SK-N-SH (cell line): ENCODE data around the gene EFCAB14.

ENCODE experiments used
- CHD2 ChIP-seq: fragments of 150-350 bp; IDR thresholded peaks from 2 replicates; pipeline ENCODE4 v1.6.1; 2018; ENCODE audit warnings: low read length; ENCODE audit not compliant: partially characterized antibody
- EZH2phosphoT487 ChIP-seq: fragments of 200-600 bp; sonication (generic); IDR thresholded peaks from 2 replicates; pipeline ENCODE4 v1.6.1; 2017; ENCODE audit warnings: low read depth, mixed run types, mild to moderate bottlenecking, antibody characterized with exemption, moderate library complexity, borderline replicate concordance
- FOXJ3 ChIP-seq: sonication (generic); formaldehyde crosslinking; IDR thresholded peaks from 2 replicates; pipeline ENCODE4 v1.5.1; 2020; ENCODE audit warnings: mild to moderate bottlenecking, missing genetic modification reagents
- POLR2AphosphoS5 ChIP-seq: IDR thresholded peaks from 2 replicates; pipeline ENCODE4 v1.6.1; 2012; ENCODE audit warnings: low read depth, low read length
- RXRA ChIP-seq: IDR thresholded peaks from 2 replicates; pipeline ENCODE4 v1.4.0; 2012; ENCODE audit warnings: low read depth, mild to moderate bottlenecking, borderline replicate concordance
- YY1 ChIP-seq: IDR thresholded peaks from 2 replicates; pipeline ENCODE4 v1.4.0; 2012; ENCODE audit warnings: low read depth, mild to moderate bottlenecking
- TF ChIP-seq, protein P1 (sequence below): fragments of 200-600 bp; sonication (generic); IDR thresholded peaks from 2 replicates; pipeline ENCODE4 v1.6.1; 2017; ENCODE audit warnings: antibody characterized with exemption, mild to moderate bottlenecking, moderate library complexity
- TF ChIP-seq, protein P2 (sequence below): IDR thresholded peaks from 2 replicates; pipeline ENCODE4 v1.4.0; 2012; ENCODE audit warnings: low read depth
- TF ChIP-seq, protein P3 (sequence below): IDR thresholded peaks from 2 replicates; pipeline ENCODE4 v1.4.0; 2012; ENCODE audit warnings: low read depth, borderline replicate concordance
- TF ChIP-seq, protein P4 (sequence below): IDR thresholded peaks from 2 replicates; pipeline ENCODE4 v1.6.1; 2012; ENCODE audit warnings: mild to moderate bottlenecking, low read depth, low read length, moderate library complexity

DNA sequence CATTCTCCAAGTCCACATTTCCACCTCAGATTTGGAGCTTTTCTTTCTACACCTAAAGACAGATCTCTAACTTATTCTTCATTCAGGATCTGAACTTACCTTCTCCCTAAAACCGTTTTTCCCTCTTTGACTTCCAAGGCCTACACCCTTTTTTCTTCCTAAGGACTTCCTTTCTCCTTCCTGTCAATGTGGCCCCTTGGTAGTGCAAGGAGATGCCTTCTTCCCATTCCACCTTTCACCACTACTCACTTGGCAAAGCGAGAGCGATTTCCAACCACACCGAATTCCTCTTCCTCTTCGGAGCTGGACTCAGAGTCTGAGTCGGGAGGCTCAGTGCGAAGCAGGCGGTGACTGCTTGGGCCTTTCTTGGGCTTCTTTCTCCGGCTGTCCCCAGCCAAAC is 1.3 kb downstream of the EFCAB14 start:
- TF ChIP-seq, protein P1, sequence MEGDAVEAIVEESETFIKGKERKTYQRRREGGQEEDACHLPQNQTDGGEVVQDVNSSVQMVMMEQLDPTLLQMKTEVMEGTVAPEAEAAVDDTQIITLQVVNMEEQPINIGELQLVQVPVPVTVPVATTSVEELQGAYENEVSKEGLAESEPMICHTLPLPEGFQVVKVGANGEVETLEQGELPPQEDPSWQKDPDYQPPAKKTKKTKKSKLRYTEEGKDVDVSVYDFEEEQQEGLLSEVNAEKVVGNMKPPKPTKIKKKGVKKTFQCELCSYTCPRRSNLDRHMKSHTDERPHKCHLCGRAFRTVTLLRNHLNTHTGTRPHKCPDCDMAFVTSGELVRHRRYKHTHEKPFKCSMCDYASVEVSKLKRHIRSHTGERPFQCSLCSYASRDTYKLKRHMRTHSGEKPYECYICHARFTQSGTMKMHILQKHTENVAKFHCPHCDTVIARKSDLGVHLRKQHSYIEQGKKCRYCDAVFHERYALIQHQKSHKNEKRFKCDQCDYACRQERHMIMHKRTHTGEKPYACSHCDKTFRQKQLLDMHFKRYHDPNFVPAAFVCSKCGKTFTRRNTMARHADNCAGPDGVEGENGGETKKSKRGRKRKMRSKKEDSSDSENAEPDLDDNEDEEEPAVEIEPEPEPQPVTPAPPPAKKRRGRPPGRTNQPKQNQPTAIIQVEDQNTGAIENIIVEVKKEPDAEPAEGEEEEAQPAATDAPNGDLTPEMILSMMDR: no peak
- no peak for TF ChIP-seq POLR2AphosphoS5
- TF ChIP-seq CHD2: no peak
- TF ChIP-seq, protein P2, sequence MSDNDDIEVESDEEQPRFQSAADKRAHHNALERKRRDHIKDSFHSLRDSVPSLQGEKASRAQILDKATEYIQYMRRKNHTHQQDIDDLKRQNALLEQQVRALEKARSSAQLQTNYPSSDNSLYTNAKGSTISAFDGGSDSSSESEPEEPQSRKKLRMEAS: no peak
- TF ChIP-seq FOXJ3 (CRISPR knock-in tag): no peak
- TF ChIP-seq YY1: no peak
- no peak for TF ChIP-seq EZH2phosphoT487
- no peak for TF ChIP-seq RXRA
- TF ChIP-seq, protein P3, sequence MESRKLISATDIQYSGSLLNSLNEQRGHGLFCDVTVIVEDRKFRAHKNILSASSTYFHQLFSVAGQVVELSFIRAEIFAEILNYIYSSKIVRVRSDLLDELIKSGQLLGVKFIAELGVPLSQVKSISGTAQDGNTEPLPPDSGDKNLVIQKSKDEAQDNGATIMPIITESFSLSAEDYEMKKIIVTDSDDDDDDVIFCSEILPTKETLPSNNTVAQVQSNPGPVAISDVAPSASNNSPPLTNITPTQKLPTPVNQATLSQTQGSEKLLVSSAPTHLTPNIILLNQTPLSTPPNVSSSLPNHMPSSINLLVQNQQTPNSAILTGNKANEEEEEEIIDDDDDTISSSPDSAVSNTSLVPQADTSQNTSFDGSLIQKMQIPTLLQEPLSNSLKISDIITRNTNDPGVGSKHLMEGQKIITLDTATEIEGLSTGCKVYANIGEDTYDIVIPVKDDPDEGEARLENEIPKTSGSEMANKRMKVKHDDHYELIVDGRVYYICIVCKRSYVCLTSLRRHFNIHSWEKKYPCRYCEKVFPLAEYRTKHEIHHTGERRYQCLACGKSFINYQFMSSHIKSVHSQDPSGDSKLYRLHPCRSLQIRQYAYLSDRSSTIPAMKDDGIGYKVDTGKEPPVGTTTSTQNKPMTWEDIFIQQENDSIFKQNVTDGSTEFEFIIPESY: no peak
- TF ChIP-seq, protein P4, sequence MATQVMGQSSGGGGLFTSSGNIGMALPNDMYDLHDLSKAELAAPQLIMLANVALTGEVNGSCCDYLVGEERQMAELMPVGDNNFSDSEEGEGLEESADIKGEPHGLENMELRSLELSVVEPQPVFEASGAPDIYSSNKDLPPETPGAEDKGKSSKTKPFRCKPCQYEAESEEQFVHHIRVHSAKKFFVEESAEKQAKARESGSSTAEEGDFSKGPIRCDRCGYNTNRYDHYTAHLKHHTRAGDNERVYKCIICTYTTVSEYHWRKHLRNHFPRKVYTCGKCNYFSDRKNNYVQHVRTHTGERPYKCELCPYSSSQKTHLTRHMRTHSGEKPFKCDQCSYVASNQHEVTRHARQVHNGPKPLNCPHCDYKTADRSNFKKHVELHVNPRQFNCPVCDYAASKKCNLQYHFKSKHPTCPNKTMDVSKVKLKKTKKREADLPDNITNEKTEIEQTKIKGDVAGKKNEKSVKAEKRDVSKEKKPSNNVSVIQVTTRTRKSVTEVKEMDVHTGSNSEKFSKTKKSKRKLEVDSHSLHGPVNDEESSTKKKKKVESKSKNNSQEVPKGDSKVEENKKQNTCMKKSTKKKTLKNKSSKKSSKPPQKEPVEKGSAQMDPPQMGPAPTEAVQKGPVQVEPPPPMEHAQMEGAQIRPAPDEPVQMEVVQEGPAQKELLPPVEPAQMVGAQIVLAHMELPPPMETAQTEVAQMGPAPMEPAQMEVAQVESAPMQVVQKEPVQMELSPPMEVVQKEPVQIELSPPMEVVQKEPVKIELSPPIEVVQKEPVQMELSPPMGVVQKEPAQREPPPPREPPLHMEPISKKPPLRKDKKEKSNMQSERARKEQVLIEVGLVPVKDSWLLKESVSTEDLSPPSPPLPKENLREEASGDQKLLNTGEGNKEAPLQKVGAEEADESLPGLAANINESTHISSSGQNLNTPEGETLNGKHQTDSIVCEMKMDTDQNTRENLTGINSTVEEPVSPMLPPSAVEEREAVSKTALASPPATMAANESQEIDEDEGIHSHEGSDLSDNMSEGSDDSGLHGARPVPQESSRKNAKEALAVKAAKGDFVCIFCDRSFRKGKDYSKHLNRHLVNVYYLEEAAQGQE: no peak
